OCI-LY1 (cell line): ENCODE data around the gene CNTNAP4.

Experiments
- EZH2 ChIP-seq: fragments of 200-600 bp; sonication (generic), shearing (Covaris generic); IDR thresholded peaks from 2 replicates; pipeline ENCODE4 v1.8.0; 2017; ENCODE audit warnings: borderline replicate concordance, mixed run types, mild to moderate bottlenecking, antibody characterized with exemption, low read length, moderate library complexity, mixed read lengths
- TF ChIP-seq, protein P1 (sequence below): fragments of 200-600 bp; sonication (generic), shearing (Covaris generic); IDR thresholded peaks from 2 replicates; pipeline ENCODE4 v1.5.1; 2017; ENCODE audit warnings: mild to moderate bottlenecking, antibody characterized with exemption, low read length, moderate library complexity, mixed read lengths

DNA sequence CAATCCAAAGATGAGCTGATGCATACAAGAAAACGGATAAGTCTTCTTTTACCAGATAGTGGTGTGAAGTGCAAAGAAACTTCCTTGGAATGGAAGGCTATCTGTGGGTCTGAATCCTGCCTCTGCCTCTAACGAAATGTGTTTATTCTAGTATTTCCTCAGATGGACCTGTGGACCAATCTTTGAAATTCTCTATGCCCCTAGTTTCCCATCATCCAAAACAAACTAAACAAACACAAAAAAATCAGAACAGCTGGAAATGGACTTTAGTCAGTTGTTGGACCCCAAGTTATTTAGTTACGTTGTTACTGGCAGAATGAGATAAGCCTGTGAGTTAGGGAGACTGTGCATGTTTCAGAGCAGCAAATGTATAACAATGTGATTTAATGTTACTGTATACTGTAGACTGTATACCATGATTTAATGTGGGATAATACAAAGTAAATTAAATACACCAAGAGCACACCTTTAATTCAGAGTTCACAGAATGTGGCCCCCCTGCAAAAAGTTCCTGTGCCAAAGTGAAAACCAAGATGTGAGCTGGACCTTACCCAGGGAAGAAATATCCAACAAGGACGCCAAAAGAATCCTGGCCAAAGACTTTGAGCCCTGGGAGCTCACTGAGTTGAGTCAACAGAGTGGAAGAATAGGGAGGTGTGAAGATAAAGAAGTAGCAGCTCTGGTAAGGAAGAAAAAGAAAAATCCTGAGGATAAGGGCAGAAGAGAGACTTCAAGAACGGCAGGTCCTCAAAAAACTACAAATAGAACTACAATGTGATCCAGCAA, 255.2 kb downstream of the CNTNAP4 start:
- TF ChIP-seq EZH2 = no peak
- TF ChIP-seq, protein P1, sequence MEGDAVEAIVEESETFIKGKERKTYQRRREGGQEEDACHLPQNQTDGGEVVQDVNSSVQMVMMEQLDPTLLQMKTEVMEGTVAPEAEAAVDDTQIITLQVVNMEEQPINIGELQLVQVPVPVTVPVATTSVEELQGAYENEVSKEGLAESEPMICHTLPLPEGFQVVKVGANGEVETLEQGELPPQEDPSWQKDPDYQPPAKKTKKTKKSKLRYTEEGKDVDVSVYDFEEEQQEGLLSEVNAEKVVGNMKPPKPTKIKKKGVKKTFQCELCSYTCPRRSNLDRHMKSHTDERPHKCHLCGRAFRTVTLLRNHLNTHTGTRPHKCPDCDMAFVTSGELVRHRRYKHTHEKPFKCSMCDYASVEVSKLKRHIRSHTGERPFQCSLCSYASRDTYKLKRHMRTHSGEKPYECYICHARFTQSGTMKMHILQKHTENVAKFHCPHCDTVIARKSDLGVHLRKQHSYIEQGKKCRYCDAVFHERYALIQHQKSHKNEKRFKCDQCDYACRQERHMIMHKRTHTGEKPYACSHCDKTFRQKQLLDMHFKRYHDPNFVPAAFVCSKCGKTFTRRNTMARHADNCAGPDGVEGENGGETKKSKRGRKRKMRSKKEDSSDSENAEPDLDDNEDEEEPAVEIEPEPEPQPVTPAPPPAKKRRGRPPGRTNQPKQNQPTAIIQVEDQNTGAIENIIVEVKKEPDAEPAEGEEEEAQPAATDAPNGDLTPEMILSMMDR = no peak
